Measurements from ENCODE around the gene PLEKHM3. TPM values are rescaled to one million over a fixed set of nuclear protein-coding genes. Genes with fewer than 3 reads are reported as not detected.

Gene PLEKHM3
- polyA plus RNA-seq, 2 of the 4 experiments (the other 2 are of a cell fraction) = 2.9 to 6.5 TPM

DNA sequence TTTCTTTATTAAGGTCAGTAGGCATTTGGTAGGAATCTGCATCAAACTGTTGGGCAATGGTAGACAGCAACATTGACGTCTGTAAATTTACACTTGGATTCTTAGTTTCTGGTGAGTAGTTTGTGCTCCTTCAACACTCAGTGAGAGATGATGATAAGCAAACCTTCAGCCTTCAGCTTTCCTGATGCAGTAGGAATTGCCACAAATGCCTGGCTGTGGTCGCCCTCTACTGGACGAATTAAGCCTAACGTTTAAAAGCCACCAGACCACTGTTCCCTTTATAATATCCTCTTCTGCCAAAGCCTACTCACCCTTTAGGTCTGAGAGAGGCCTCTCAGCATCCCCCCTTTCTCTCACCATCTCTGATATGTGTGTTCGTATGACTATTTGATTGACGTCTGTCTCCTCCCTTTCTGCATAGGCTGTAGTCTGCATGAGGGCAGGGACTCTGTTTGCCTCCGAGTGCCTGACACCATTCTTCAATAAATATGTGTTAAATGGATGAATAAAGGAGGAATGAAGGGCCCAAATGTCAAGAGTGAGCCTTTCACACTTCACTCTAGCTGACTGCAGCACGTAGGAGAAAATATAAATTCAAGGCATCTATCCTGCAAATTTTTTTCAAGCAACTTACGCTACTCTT lies 47.0 kb upstream of the PLEKHM3 start:
- no peaks in the 10 kb centered on the region for H3K4me1 ChIP-seq
- FAIRE-seq (peak; percentile 49), ATAC-seq (peak; percentile 95 to 97), DNase-seq (ENCODE audit: low read depth in 1 of 2, low spot score in 1 of 2) (peak; percentile 54 to 69)
- no peaks in the 10 kb centered on the region for H3K9me3 ChIP-seq
- CTCF ChIA-PET = interaction anchor here (0.6 to 14.0 kb wide), 38 partner anchors 8 to 1340 kb away, joined by 3 to 202 read pairs (median 3); partner anchors contain the start of genes CCNYL1 and FZD5
- H3K27ac ChIP-seq = no peak overlapping the region
- H3K4me2 ChIP-seq = no peak overlapping the region
- WGBS (ENCODE audit: missing lambda C conversion rate) = 22% methylated on average over 9 of the region's 9 CpGs
- peak; percentile 82 for TF ChIP-seq SMC3 (IDR thresholded peaks at IDR 0.05)
- no peak for TF ChIP-seq ZC3H11A (IDR thresholded peaks at IDR 0.05)
- TF ChIP-seq, protein P1, sequence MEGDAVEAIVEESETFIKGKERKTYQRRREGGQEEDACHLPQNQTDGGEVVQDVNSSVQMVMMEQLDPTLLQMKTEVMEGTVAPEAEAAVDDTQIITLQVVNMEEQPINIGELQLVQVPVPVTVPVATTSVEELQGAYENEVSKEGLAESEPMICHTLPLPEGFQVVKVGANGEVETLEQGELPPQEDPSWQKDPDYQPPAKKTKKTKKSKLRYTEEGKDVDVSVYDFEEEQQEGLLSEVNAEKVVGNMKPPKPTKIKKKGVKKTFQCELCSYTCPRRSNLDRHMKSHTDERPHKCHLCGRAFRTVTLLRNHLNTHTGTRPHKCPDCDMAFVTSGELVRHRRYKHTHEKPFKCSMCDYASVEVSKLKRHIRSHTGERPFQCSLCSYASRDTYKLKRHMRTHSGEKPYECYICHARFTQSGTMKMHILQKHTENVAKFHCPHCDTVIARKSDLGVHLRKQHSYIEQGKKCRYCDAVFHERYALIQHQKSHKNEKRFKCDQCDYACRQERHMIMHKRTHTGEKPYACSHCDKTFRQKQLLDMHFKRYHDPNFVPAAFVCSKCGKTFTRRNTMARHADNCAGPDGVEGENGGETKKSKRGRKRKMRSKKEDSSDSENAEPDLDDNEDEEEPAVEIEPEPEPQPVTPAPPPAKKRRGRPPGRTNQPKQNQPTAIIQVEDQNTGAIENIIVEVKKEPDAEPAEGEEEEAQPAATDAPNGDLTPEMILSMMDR (IDR thresholded peaks at IDR 0.05) = peak; percentile 87
- no peak for TF ChIP-seq CBX2 (IDR thresholded peaks at IDR 0.05; ENCODE audit: borderline replicate concordance, low read depth)
- peak; percentile 91 for TF ChIP-seq RAD21 (conservative IDR thresholded peaks at IDR 0.05 in 1 of 2, IDR thresholded peaks at IDR 0.05 in 1 of 2)
- POLR2A ChIA-PET = interaction anchor here (1.0 kb wide), 1 partner anchor 327 kb away, joined by 4 read pairs; no protein-coding TSS in a partner anchor
- no peak overlapping the region for H3K4me3 ChIP-seq

DNA sequence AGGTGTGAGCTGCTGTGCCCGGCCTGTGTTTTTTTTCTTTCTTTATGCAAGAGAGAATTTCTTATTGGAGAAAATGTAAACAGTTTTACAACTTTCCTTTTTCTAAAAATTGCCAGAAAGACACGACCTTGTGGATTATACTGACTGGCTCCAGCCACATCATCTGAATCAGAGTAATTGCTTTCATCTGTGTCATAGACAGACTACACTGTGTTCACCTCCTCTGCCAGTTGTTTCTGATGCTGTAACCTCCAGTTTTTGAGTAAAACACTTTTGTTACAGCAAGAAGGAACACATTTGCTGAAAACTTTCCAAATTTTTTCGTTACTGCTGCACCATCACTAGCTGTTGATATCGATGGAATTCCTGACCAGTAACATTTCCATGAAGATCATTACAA lies 43.9 kb upstream of the PLEKHM3 start:
- CTCF ChIA-PET = interaction anchor here (0.8 to 14.0 kb wide), 6 partner anchors 21 to 455 kb away, joined by 3 to 202 read pairs (median 4); no protein-coding TSS in a partner anchor
- ATAC-seq = no peak
- WGBS (ENCODE audit: missing lambda C conversion rate) = 42% methylated on average over 4 of the region's 4 CpGs

DNA sequence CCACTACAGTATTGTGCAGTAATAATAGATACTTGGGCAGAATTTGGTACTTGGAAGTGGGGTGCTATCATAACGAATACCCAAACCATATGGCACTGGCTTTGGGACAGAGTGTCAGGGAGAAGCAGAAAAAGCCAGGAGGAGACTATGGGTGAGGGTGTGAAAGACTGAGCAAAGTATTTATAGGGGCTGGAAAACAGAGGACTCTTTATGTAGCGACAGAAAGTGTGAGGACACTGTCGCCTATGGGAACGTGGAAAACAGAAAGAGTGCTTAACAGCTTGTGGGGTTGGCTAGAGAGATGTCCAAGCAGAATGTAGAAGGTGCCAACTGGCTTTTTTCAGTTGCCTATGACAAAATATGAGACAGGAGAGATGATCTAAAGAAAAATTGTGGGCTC lies 40.7 kb upstream of the PLEKHM3 start:
- no peak for FAIRE-seq
- CTCF ChIA-PET = interaction anchor here (1.2 to 4.1 kb wide), 5 partner anchors 25 to 440 kb away, joined by 3 to 34 read pairs (median 6); no protein-coding TSS in a partner anchor
- H3K4me2 ChIP-seq = no peak overlapping the region
- H3K4me3 ChIP-seq = no peak overlapping the region
- no peak overlapping the region for H3K27ac ChIP-seq
- H3K4me1 ChIP-seq = no peaks in the 10 kb centered on the region
- no peak for DNase-seq (ENCODE audit: low read depth in 1 of 2, low spot score in 1 of 2)
- 85% methylated on average over 4 of the region's 4 CpGs for WGBS (ENCODE audit: missing lambda C conversion rate)
- no peak for ATAC-seq
- H3K9me3 ChIP-seq = no peaks in the 10 kb centered on the region
- TF ChIP-seq MYC (IDR thresholded peaks at IDR 0.05; ENCODE audit: borderline replicate concordance, low read length) (no peak), RFX5 (IDR thresholded peaks at IDR 0.05) (no peak), POLR2A (IDR thresholded peaks at IDR 0.05; ENCODE audit: low read length) (no peak), ZSCAN20 (CRISPR knock-in tag; IDR thresholded peaks at IDR 0.05) (no peak), ZNF302 (CRISPR knock-in tag; IDR thresholded peaks at IDR 0.05) (no peak), TP53 (CRISPR knock-in tag; IDR thresholded peaks at IDR 0.05) (no peak)
- TF ChIP-seq, protein P2, sequence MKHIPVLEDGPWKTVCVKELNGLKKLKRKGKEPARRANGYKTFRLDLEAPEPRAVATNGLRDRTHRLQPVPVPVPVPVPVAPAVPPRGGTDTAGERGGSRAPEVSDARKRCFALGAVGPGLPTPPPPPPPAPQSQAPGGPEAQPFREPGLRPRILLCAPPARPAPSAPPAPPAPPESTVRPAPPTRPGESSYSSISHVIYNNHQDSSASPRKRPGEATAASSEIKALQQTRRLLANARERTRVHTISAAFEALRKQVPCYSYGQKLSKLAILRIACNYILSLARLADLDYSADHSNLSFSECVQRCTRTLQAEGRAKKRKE (CRISPR knock-in tag; IDR thresholded peaks at IDR 0.05; ENCODE audit: low read depth) = no peak
- TF ChIP-seq, protein P3, sequence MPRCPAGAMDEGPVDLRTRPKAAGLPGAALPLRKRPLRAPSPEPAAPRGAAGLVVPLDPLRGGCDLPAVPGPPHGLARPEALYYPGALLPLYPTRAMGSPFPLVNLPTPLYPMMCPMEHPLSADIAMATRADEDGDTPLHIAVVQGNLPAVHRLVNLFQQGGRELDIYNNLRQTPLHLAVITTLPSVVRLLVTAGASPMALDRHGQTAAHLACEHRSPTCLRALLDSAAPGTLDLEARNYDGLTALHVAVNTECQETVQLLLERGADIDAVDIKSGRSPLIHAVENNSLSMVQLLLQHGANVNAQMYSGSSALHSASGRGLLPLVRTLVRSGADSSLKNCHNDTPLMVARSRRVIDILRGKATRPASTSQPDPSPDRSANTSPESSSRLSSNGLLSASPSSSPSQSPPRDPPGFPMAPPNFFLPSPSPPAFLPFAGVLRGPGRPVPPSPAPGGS (IDR thresholded peaks at IDR 0.05) = no peak
- POLR2A ChIA-PET = no interaction called here

More for the DNA sequence above, 43.9 kb upstream of the PLEKHM3 start:
- FAIRE-seq (no peak), DNase-seq (ENCODE audit: low read depth in 1 of 2, low spot score in 1 of 2) (no peak)
- Histone ChIP-seq H3K4me1 (no peaks in the 10 kb centered on the region), H3K4me2 (no peak overlapping the region), H3K4me3 (no peak overlapping the region), H3K9me3 (no peaks in the 10 kb centered on the region), H3K27ac (no peak overlapping the region)
- TF ChIP-seq POLR2AphosphoS2 (conservative IDR thresholded peaks at IDR 0.05; ENCODE audit: low read length) = no peak
- TF ChIP-seq HOXB5 (CRISPR knock-in tag; IDR thresholded peaks at IDR 0.05) = no peak
- TF ChIP-seq EHF (CRISPR knock-in tag; IDR thresholded peaks at IDR 0.05) = no peak
- TF ChIP-seq HDAC2 (IDR thresholded peaks at IDR 0.05) = no peak
- no peak for TF ChIP-seq EP300 (IDR thresholded peaks at IDR 0.05)
- TF ChIP-seq, protein P2 (CRISPR knock-in tag; IDR thresholded peaks at IDR 0.05; ENCODE audit: low read depth) = no peak
- no peak for TF ChIP-seq TFCP2L1 (CRISPR knock-in tag; IDR thresholded peaks at IDR 0.05)
- TF ChIP-seq KDM1A (IDR thresholded peaks at IDR 0.05; ENCODE audit: low read depth) = no peak
- TF ChIP-seq NFE2L2 (conservative IDR thresholded peaks at IDR 0.05; ENCODE audit: low read length) = no peak
- no peak for TF ChIP-seq ZNF302 (CRISPR knock-in tag; IDR thresholded peaks at IDR 0.05)
- TF ChIP-seq JUNB (IDR thresholded peaks at IDR 0.05) = no peak
- no peak for TF ChIP-seq CBX8 (IDR thresholded peaks at IDR 0.05)
- no peak for TF ChIP-seq EHMT2 (IDR thresholded peaks at IDR 0.05; ENCODE audit: low read depth)
- TF ChIP-seq PHF8 (IDR thresholded peaks at IDR 0.05; ENCODE audit: borderline replicate concordance, low read depth) = no peak
- no peak for TF ChIP-seq CHD4 (IDR thresholded peaks at IDR 0.05; ENCODE audit: borderline replicate concordance)
- no peak for TF ChIP-seq RCOR1 (IDR thresholded peaks at IDR 0.05; ENCODE audit: low read depth, low read length)
- TF ChIP-seq FOXS1 (CRISPR knock-in tag; IDR thresholded peaks at IDR 0.05) = no peak
- TF ChIP-seq, protein P4, sequence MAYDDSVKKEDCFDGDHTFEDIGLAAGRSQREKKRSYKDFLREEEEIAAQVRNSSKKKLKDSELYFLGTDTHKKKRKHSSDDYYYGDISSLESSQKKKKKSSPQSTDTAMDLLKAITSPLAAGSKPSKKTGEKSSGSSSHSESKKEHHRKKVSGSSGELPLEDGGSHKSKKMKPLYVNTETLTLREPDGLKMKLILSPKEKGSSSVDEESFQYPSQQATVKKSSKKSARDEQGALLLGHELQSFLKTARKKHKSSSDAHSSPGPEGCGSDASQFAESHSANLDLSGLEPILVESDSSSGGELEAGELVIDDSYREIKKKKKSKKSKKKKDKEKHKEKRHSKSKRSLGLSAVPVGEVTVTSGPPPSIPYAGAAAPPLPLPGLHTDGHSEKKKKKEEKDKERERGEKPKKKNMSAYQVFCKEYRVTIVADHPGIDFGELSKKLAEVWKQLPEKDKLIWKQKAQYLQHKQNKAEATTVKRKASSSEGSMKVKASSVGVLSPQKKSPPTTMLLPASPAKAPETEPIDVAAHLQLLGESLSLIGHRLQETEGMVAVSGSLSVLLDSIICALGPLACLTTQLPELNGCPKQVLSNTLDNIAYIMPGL (CRISPR knock-in tag; IDR thresholded peaks at IDR 0.05; ENCODE audit: borderline replicate concordance) = no peak
- no peak for TF ChIP-seq MAFK (IDR thresholded peaks at IDR 0.05; ENCODE audit: partially characterized antibody)
- TF ChIP-seq JUN (IDR thresholded peaks at IDR 0.05) = no peak
- POLR2A ChIA-PET = no interaction called here

Measured in A549 (cell line).